ENCODE measurements around the gene CITED2.
A peak's percentile ranks its signal among the peaks of the same experiment; 100 is the strongest.

CITED2 gene

DNA sequence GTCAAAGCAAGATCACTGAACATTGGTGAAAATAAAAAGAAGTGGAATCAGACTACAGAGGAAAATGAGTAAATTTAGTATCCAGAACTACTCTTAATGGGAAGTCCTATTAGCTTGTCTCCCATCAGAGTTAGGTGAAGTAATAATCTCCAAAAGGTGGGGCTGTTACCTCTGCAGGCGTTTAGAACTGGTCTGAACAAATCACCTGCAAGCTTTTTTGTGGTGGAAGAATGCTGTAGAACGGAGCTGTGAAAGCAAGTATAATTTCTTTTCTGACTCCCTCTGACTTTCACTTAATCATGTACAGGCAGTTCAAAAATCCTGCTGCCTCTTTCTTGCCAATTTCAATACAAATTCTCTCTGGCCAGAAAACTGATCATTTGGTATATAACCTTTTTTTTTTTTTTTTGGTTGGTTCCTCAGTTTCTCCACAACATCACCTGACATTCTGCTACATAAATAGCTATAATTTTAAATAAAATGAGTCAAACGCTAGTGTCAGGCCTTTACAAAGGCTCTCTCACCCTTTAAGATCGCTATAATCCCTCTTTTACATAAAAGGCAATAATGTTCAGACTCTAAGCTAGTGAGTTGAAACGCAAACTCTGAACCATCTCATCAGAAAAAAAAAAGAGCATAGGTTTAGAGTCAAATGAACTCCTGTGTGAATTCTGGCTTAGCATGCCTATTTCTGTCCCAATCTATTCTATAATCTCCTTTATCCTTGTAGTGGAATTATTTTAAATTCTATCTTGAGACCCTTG is 38.8 kb downstream of the CITED2 start:
- FAIRE-seq (no peak), DNase-seq (ENCODE audit: extremely low spot score, insufficient read length, low read depth) (no peak)

DNA sequence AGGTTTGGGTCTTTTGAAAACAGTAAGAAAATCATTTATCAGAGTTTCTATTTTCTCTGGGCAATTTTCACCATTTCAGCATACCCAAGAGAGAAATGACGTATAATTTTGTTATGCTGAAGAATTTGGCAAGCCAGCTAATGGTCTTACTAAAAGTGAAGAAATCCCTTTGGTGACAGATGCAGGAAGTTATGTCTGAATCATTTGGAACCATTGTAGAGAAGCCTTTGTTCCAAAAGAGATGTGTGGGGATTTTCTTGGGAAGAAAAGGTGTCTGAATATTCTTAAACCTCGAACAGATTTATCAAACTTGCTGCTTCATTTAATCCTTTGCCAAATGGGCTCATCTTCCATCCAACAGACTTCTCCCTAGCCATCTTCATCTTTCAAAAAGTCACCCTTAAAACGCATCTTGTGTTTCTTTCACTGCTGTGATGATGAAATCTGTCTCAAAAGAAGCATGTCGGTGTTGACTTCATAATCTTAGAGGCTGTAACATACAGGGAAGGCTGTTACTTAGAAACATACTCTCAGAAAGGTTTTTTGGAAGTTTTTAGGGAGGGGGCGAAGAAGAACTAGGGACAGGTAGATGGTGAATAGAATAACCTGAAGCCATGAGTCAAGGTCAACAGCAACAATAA is 39.5 kb downstream of the CITED2 start:
- no peak for DNase-seq (ENCODE audit: extremely low spot score, insufficient read length, low read depth)
- FAIRE-seq: no peak

DNA sequence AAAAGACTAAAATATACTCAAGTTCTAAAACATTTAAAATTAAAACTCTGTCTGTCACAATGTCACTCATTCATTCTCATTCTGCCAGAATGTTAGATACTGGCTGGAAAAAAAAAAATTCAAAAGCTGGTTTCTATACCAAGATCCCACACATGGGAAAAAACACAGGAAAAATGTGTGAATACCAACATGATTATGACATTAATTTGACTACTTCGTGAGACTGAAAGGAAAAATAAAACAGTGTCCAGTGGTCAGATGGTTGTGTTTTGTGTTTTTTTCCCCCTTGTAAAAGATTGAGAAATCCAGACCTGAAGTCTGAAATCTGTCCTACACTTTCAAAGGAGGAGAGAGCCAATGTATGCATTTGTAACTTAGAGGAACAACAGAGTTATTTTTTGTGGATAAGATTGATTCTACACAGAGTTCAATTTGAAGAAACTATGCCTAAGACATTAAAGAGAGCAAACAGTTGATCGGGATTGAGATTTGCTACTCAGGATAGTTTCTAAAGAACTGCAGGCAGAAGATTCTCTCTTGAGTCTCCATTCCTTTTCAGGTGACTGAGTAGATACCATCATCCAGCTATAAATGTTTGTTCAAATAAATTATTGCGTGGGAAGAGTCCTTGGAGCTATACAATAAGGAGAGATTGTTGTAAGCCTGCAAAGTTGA is 43.5 kb downstream of the CITED2 start:
- DNase-seq (ENCODE audit: extremely low spot score, insufficient read length, low read depth) (no peak), FAIRE-seq (no peak)

DNA sequence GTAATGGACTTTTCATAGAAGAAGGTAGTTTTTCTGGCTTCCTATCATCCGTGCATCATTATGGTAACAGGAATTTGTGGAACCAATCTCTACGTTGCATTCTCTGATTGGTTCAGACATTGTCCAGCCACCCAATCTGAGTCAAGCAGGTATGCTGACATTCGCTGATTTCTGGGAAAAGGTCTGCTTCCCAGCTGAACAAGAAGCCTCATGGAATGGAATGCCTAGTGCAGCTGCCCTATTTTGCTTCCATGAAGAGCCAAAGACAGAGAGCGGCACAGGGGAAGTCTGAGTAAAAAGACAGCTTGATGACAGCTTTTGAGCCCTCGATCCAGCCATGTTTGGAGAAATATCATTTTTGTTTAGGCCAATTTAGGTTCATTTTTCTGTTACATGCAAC is 44.1 kb downstream of the CITED2 start:
- DNase-seq (ENCODE audit: extremely low spot score, insufficient read length, low read depth) (no peak), FAIRE-seq (no peak)

DNA sequence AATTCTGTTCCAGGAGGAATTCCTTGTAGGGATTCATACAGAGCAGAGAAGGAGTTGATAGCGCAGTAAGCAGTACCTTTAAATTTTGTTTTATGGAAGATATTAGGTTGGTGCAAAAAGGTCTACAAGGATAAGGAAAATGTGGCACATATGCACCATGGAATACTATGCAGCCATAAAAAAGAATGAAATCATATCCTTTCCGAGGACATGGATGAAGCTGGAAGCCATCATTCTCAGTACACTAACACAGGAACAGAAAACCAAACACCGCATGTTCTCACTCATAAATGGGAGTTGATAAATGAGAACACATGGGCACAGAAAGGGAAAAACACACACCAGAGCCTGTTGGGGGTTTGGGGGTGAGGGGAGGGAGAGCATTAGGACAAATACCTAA is 45.2 kb downstream of the CITED2 start:
- DNase-seq (ENCODE audit: extremely low spot score, insufficient read length, low read depth): no peak
- no peak for FAIRE-seq

- no peak for DNase-seq (ENCODE audit: extremely low spot score, insufficient read length, low read depth)
- FAIRE-seq: no peak
Observed at GRCh38 chr6:139327038-139327437, 47.4 kb downstream of the CITED2 start.

- DNase-seq (ENCODE audit: extremely low spot score, insufficient read length, low read depth) (no peak), FAIRE-seq (peak; percentile 77)
Observed at GRCh38 chr6:139325686-139326085, 48.8 kb downstream of the CITED2 start.

DNA sequence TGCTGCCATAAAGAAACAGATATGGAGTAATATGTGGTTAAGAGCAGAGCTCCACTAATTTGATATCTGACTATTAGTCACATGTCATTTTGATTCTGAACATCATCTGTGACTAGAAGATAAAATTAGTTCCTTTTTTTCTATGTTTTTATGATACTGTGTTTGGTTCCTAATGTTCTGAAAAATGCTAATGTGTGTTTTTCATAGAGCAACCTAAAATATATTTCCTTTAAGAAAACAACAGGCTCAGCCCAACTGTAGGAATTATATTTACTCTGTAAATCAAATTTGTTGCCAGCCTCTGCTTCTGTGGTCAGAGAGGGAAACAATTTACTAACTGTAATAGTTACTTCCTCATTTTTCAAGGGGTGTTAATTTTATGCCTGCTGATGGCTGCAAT is 49.3 kb downstream of the CITED2 start:
- FAIRE-seq (no peak), DNase-seq (ENCODE audit: extremely low spot score, insufficient read length, low read depth) (no peak)

- no peak for DNase-seq (ENCODE audit: extremely low spot score, insufficient read length, low read depth)
- no peak for FAIRE-seq
Observed at GRCh38 chr6:139324301-139324555, 50.2 kb downstream of the CITED2 start.

DNA sequence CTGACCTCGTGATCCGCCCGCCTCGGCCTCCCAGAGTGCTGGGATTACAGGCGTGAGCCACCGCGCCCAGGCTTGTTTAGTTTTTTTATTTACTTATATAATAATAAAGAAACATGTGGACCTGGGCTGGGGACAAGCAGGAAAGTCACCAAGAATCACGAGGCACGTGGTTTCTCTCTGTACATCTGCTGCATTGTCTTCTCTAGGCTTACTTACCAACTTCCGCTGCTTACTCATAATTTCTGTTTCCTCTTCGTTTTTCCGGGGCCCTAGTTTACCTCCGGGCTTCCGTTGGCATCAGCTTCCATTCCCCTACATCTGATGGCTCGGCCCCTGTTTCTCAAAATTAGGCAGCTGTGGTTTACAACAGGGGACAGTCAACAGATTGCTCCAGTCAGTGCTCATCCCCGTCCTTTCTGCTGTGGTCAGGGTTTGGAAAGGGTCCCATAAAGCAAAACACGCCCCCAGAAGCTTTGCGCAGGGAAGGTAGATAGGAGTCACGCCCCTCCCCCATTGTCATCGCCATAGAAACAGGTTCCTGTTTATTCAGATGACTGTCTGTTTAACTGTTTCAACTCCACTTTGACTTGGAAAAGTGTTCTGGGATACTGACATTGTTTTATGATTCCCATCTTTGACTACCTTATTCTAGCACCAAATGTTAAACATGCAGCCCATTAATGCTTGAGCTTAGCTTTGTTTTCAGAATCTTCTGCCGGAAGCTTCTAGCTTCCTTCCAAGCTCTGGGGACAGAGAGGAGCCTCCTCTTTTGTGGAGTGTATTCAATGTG is 50.7 kb downstream of the CITED2 start:
- FAIRE-seq: peak; percentile 68
- DNase-seq (ENCODE audit: extremely low spot score, insufficient read length, low read depth): peak; percentile 36
